HG02588 (cell line): ENCODE measurements around the gene ADTRP.
A peak's percentile ranks its signal among the peaks of the same experiment; 100 is the strongest.

Experiments
- ATAC-seq: cut with Tn5 transposase; IDR thresholded peaks from one replicate; pipeline ENCODE4 v1.9.1; 2021; ENCODE audit warnings: mild to moderate bottlenecking, moderate library complexity; ENCODE audit not compliant: unreplicated experiment

ADTRP gene

DNA sequence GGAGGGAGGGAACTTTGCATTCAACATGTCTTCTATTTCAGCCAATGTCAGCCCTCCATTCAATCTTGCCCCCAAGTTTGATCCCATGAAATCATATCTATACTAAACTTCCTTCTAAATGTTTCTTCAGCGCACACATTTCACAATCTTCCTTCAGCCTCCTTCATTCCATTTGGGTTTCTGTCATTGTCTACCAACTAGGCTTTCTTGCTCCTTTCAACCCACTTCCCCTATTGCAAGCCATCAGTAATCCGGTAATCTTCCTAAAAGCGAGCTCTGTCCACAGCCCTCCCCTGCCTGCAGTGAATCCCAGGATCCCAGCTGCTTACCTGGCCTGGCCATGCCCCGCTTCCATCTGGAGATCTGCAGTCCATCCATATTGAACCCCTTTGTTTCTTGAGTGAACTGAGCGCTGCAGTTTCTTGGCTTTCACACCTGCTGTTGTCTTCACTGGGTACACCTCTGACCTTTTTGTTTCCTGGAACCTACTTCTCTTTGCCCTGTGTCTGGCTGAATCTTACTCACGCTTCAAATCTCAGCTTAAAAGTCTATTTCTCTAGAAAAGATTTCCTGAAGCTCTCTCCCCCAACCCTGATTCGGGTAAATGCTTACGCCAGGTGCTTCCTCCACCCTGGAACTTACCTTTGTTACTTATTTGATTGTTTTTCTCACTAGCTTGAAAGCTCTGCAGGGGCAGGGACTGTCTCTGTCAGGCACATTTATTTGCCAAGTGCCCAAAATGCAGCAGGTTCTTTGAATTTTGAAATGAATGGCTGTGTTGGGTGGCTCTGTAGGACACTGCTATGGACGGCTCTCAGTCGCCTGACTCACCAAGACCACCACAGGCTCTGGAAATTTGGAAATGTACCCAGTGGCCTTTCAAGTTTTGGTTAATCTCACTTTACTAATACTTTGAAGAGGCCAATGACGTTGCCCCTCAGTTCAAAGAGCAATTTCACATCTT lies 50.3 kb downstream of the ADTRP start:
- no peak for ATAC-seq

DNA sequence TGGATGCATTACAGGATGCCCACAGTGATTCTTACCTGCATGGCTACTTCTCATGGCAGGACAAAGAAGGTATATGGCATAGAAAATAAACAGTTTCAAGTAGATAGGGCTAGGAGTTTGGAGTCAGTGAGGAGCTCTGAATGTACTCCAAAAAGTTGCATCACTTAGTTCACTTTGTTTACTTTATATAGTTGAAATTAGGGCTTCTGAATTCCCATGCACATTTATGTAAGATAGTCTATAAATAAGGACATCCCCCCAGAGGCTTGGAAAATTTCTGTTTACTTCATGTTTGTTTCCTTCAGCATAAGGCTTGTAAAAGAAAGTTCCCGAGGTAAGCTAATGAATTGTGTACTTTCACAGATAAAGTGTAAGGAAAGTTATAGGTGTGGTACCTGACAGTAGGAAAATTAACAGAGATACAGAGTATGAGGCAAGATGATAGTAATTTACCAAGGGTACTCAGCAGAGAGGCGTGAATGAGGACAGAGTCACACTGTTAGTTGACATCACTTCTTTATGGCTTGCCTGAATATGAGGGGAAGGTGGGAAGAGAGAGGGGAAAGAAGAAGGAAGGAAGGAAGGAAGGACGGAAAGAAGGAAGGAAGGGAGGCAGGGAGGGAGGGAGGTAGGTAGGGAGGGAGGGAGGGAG lies 51.1 kb downstream of the ADTRP start:
- no peak for ATAC-seq

DNA sequence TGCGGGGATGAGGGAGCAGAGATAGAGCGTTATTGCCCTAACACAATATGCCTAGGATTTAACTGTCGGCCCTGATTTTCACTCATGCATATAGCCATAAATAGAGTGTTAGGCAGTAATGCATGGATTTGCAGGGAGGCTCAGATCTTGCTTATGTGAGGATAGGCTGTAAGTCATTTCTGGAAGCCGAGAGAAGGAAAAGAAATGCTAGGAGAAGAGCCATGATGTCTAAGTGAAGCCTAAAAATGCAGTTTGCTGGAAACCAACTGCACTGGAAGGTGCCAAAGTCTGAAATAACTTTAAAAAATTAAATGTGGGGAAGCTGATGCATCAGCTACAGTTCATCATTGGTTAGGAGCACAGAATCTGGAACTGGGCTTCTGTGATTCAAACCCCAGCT lies 54.3 kb downstream of the ADTRP start:
- no peak for ATAC-seq

DNA sequence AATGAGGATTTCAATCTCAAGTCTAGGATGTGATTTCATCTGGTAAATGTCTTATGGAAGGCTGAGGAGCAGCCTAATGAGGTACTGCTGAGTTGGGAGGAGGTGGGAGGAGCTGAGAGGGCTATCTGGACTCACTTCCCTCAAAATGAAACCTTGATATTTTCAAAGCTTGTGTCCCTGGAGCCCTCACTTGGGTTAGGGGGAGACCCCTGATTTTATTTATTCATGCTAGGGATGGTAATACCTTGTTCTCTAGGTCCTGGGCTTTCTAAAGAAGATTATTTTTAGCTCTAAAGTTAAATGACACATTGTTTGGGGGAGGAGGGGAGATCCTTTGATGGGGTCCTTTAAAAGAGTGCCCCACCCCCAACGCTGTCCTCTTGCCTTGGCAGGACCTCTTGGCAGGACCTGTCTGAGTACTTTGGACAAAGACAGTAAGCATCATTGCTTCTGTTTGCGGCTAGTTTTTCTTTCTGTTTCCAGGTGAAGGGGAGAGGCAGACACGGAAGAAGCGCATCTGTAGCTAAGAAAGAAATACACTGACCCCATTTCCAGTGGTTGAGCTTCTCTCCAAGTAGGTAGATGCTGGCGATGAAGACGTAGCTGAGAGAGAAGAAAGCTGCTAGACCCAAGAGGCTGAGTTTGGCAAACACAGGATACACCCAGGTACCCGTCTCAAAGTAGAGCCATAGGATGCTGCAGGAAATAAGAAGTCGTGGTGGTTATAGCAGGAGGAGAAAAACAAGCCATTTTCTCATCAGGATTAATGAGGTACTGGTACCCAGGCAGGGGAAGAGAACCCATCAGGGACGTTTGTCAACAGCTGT lies 55.6 kb downstream of the ADTRP start:
- ATAC-seq, result peak; percentile 49

DNA sequence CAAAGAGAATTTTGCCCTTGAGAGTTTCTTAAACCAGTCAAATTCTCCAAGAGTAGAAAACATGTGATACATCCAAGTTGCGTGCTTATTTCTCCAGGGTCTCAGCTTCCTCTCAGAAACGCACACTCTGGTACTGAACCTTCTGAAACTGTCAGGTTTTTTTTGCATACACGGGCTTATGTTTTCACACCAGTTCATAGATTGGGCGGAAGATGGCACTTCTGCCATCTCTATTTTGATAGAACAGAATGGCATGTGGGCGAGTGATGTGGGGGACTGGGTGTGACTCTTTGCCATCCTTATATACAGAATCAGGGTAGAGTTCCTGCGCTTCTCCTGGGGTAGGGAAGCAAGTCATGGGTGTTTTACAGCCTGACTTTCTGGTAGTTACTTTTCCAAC lies 56.4 kb downstream of the ADTRP start:
- ATAC-seq, result no peak

DNA sequence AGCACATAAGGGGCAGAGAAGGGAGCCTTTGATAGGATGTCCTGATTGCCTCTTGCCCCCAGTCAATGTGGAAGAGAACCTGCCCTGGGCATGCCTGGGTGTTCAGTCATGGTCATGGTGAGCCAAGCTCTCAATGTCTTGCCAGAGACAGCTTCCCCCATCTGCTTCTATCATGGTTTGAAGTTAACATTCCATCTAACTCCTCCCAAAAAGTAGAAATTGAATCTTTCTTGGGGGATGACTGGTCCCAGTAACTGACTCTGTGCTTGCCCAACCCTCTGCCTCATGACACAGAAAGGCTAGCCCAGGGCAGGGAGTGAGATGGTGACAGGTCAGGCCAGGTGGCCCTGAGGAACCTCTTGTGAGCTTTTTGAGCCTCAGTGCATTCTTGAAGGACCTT lies 60.1 kb downstream of the ADTRP start:
- ATAC-seq, result no peak

DNA sequence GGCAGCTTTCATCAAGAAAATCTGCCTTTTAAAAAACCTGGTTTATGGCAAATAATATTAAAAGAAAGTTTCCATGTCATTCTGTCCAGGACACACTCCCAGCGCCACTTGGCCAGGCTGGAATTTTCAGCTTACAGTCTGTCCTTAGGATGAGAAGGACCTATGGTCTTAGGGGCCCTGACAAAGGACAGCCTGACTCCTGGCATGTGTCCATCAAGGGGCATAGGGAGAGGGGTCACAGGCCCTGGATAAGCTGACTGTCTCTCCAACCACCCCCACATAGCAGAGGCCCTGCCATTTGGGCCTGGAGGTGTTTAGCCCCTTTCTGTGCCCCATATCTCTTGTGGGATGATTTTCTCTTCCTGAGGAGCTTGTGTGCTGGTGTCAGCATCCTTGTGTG lies 60.6 kb downstream of the ADTRP start:
- no peak for ATAC-seq

DNA sequence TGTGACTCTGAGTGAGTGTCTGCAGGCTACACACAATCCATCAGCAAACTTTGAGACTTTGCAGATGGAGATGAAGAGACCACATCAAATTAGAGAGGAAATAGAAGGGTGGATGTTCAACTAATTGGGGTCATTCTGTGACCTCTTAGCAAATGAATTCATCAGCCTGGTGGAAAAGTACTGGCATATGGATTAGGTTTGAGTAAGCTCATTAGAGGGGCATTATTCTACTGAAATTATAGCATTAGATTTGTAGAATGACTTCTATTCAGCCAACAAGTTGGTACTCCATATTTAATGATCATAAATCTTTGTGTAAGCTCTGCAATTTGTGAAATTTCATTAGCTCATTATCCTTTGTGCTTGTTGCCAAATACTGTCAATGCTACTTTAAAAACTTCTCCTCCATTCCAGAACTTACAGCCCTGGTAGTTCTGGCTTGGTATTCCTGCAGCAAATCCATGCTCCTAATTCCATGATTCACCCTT lies 63.8 kb downstream of the ADTRP start:
- no peak for ATAC-seq

DNA sequence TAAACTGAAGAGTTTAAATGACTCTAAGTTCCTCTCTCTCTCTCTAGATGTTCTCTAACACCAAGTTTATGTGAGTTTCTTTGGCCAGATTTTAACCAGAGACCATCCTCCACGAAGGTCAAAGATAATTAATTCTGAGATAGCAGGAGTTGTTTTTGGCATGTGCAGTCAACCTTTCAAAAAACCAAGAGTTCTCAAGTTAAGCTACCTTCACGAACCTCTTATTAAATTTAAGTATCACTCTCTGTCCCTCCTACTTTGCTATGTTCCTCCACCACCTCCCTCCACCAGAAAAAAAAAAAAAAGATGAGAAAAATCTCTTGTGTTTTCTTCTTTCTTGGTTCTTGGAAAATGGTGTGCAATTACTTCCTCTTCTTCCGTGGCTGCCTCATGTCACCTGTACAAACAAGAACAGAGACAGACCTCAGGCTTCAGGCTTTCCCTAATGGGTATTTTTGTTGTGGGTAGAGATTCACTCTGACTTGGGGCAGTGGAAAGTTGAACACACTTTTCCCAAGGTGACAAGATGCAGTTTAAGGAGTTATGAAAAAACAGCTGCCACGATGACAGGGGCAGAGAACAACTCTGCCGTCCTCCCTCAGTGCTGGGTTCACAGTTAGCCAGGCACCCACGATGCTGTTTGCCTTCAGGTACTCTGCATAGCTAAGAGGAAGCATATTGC lies 64.3 kb downstream of the ADTRP start:
- peak; percentile 50 for ATAC-seq

DNA sequence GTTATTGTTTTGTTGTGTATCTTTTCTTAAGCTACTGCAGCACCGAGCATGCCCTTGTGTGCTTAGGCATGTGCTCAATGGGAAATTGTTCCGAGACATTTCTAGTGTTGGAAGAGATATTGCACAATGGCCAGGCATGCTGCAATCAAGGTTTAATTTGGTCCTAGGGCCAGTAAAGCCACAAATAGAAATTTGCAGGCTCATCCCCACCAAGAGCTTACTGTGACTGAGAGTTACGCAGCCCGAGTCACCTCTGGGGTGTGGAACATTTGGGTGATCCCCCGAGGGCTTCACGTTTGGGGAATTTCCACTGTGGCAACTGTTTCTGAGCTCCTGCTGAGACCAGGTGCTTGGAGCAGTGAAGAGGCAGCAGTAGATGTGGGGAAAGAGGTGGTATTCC lies 65.8 kb downstream of the ADTRP start:
- ATAC-seq, result no peak

DNA sequence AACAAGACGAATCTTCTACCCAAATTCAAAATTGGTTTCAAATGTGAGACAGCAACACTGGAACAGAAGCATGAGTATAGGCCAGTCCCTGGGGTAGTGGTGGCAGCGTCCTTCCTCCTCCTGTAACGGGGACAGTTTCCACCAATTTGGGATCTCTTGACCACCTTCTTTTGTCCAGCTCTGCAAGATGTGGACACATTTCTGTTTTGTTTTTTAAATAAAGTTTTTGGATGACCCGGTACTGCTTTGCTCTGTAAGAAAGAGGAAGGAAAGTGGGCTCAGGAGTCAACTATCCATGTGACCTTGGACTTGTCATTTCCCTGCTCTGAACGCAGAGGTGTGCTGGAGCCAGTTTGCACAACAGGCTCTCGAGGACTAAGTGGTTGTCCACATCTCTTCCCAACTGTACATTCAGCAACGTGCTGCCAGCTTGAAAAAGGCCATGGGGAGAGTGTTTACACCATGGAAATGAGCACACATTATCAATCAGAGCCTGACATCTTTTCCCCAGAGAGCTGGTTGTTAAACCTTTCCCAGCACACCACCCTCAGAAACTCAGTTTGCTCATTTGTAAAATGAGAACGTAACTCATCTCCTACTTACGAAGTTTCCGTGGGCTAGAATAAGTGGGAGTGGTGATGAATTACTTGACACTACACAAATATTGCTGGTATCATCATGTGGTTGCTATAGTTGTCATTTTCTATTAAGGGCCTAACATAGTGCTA lies 66.5 kb downstream of the ADTRP start:
- ATAC-seq, result no peak

DNA sequence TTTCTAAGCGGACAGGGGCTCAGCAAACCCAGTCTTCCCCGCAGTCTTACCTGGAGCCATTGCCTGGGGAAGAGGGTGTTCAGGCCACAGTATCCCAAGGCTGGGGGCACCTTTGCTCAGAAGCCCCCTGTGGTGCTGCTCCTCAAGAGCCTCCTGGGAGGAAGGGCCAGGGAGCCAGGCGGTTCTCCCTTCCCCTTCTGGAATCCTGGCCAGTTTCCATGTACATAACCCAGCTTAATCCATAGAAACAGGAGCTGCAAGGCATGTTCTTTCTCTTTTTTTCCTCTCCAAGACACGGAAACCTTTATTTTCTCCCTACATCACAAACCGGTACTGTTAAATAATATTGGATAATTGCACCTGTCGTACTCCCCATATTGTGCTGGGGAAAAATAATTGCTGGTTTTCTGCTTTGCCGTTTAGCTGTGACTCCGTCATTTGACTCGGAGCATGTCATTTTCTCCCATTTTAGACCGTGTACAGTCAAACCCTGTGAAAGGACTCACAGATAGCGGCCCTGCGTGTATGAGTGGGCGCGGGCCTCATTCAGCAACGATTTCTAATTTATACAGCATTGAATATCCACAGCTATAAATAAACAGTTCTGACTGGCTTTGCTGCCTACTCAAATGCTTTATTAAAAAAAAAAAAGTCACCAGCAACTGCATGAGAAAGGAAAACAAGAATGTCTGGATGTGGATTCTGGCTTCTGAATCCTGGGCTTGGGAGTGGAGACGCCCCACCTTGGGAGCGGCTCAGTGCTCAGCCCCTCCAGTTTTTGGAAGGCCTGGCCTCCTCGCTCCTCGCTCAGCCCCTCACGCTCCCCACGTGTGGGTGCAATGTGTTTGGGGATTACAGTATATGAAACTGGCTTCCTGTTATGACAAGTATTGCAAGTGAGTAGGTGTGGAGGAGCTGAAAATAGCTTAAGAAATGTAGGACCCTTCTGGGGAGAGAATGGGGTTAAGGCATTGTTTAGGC lies 67.3 kb downstream of the ADTRP start:
- no peak for ATAC-seq

DNA sequence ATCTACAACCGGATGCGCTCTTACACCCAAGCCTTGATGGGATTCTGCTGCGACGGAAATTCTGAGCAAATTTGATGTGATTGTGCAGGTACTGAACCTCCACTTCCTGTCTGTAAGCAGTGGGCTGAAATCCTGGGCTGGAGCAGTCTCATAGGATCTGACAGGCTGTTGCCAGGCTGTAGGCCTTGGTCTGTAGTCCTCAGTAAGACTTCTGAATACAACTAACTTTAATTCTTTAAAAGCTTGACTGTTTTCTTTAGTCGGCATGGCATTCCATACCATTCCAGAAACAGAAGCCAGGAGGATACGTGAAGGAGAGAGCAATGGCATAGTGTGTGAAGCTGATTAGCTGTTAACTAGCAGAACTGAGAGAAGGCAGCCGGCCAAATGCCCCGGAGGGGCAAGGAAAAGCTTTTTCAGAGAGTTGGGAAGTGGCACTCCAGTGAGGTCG lies 68.3 kb downstream of the ADTRP start:
- no peak for ATAC-seq

DNA sequence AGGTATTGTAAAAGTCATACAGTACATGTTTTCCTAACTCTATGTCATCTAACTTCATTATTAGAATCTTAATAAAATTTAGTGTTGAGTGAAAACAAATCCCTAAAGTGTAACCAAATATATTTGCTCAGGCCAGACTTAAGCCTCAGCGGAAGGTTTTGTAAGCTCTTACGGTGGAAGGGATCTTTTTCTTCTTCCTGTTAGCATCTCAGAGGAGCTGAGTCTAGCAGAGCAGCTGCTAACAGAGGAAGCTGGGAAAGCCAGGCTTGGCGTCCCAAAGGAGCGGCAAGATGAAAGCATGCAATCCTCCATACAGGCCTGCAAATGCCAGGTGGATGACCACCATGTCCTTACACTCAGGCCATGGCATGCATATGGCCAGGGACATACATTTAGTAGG lies 72.4 kb downstream of the ADTRP start:
- ATAC-seq, result no peak

DNA sequence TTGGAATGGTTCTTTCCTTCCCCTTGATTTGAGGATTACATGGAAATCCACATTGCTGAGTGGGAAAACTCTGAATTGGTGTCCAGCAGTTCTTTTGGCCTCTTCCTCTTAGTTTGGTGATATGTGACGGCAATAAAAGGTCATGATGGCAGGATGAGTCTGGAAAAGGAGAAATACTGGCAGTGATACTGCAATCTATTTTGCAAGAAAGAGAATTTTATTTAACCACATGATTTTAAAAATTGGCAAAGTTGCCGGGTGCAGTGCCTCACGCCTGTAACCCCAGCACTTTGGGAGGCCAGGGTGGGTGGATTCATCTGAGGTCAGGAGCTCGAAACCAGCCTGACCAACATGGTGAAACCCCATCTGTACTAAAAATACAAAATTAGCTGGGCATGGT lies 73.1 kb downstream of the ADTRP start:
- no peak for ATAC-seq

DNA sequence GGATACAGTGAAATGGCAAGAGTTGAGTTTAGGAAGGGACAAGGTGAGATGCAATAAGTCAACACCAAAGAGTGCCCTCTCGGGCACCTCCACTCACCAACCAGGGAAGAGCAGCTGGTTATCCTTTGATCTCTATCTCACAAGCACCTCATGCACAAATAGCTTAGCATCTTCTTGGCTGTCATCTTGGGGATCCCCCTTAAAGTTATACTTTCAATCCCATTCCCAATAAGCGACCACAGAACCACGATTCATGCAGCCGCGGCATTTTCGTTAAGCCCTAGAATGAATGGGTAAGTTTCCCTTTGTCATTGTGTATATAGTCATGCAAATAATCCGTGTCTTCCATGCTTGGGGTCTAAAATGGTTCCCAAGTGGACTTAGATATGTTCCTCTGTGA lies 73.5 kb downstream of the ADTRP start:
- ATAC-seq, result no peak

DNA sequence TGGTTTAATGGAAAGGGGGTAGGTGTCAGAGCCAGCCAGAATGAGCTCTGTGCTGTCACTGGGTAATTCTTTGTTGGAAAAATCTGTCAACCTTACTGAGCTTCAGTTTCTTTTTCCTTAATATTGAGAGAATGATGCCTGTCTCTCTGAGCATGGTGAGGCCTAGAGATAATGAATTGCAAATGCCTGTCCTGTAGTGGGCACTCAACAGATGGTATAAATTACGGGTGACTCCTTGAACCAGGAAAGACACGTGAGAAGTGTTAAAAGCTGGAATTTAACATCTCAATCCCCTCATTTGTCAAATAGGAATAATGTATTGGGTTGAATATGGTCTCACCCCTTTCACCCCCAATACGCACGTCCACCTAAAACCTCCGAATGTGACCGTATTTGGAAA lies 74.9 kb downstream of the ADTRP start:
- no peak for ATAC-seq

DNA sequence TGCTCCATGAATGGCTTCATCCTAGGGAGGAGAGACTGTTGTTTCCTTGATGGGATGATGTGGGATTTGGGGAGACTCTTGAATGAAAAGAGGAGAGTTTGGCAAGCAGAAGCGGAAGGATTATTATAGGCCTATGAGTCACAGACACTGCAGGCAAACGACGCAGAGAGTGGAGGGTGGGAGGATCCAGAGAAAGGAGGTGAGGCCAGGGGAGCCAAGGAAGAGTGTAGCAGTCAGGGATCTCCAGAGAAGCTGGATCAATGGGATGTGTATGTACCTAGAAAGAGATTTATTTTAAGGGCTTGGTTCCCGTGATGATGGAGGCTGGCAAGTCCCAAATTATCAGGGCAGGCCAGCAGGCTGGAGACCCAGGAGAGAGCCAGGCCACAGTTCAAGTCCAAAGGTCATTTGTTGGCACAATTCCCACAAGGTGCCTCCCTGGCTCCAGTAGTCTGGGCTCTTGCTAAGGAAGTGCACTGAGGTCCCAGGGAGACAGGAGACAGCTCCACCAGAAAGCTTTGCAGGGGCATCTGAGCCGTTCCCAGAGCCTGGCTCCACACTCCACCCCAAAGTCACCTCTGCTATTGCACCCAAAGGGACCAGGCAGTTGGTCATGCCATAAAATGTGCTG lies 76.0 kb downstream of the ADTRP start:
- no peak for ATAC-seq
